GM18502 (cell line): Measurements from ENCODE around the gene EXD3.
A peak's percentile ranks its signal among the peaks of the same experiment; 100 is the strongest.

ENCODE experiments used
- ATAC-seq: cut with Tn5 transposase; IDR thresholded peaks from one replicate; pipeline ENCODE4 v1.9.1; 2021; ENCODE audit warnings: mild to moderate bottlenecking; ENCODE audit not compliant: unreplicated experiment, poor library complexity

Gene EXD3

DNA sequence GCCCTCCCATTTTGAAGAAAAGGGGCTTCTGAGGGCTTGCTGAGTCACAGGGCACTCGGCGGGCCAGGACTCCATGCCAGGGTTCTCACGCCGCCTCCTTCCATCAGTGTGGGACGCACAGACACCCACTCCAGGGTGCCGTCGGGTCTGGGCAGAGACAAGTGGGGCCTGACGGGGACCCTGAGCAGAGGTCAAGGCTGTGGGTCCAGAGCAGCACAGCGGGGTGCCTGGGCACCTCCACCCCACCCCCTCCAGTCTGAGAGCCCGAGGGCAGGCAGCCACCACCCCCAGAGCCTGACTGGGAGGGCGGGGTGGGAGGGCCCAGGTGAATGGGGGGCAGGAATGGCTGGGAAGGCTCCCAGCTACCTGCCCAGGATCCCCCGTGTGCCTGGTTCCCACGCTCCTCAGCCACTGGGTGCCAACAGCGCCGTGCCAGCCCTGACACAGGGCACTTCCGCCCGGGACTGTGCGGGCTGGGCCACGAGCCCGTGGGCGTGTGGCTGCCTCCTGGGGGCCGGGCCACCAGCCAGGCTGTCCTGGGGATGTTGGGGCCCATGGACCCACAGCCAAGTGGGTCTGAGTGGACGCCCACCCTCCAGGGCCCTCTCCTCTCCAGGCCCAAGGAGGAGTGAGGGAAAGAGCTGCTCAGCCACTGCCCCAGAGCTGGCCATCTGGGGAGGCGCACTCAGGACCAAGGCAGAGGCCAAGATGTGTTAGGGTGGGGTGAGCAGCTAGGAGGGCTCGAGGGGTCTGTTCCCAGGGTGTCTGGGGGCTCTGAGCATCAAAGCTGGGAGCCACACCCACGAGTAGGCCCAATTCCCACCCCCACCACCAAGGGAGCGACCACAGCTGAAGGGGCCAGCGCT, 110.7 kb downstream of the EXD3 start:
- no peak for ATAC-seq

DNA sequence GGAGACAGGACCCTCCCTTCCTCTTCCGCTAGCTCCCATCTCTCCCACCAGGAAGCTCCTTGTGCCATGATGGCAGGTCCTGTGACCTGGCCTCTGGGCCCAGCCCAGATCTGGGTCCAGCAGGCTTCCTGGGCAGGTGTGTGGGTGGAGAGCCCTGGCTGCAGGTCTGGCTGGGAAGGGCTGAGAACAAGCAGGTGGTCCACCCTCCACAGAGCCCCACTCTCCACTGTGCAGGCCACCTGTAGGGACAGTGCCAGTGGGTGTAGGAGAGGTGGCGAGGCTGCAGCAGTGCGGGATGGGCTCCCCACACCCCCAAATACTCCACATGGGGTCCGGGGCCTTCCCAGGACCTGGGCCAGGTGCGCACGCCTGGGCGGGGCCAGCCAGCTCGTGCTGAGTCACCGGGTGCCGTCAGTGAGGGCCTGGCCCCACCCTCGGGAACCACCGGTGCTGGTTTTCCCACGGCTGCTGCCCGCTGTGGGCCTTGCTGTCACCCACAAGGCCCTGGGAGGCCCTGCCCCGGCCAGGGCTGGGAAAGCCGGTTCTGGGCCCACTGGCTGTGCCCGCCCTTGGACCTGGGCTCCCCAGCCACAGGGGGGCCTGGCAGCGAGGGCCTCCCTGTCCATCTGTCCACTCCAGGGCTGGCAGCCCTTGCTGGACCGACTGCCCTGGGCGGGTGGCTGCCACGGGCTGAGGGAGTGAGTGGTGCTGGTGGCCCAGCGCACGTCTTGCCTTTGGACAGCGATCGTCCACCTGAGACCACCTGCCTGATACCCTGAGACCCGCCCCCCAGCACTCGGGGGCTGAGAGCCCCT, 111.6 kb downstream of the EXD3 start:
- ATAC-seq, result no peak

DNA sequence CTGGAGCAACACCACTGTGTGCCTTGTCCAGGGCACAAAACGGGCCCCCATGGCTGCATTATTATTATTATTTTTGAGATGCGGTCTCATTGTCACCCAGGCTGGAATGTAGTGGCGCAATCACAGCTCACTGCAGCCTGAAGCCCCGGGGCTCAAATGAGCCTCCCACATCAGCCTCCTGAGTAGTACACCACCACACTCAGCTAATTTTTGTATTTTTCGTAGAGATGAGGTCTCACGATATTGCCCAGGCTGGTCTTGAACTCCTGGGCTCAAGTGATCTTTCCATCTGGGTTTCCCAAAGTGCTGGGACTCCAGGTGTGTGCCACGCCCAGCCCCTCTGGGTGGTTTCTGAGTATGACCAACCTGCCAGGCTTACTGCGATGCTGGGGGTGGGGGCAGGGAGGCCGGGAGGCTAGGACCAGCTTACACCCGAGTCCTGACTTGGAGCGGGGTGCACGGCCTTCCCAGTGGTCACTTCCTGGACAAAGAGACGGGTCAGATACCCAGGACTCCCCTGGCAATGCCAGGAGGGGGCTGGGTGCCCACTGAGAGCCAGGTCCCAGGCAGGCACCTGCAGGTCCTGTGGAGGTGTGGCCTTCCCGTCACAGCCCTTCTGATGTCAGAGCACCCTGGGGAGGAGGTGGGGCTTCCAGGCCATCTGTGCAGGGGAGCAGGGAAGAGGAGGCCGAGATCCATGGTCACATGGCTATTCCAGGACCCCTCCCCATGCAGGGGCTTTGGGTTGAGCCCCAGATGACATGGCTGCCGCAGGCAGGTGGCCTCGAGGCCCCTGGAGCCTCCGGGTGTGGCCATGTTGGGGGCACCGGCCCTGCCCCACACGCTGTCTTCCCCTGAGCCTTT, 112.5 kb downstream of the EXD3 start:
- no peak for ATAC-seq

GRCh38 chr9:137309368-137310188, 113.4 kb downstream of the EXD3 start:
- ATAC-seq, result no peak

- no peak for ATAC-seq
These were observed 114.8 kb downstream of the EXD3 start for GRCh38 chr9:137308057-137308619.

- no peak for ATAC-seq
These were observed 115.5 kb downstream of the EXD3 start for GRCh38 chr9:137307255-137308056.

- no peak for ATAC-seq
These were observed 116.1 kb downstream of the EXD3 start for GRCh38 chr9:137306850-137307254.

DNA sequence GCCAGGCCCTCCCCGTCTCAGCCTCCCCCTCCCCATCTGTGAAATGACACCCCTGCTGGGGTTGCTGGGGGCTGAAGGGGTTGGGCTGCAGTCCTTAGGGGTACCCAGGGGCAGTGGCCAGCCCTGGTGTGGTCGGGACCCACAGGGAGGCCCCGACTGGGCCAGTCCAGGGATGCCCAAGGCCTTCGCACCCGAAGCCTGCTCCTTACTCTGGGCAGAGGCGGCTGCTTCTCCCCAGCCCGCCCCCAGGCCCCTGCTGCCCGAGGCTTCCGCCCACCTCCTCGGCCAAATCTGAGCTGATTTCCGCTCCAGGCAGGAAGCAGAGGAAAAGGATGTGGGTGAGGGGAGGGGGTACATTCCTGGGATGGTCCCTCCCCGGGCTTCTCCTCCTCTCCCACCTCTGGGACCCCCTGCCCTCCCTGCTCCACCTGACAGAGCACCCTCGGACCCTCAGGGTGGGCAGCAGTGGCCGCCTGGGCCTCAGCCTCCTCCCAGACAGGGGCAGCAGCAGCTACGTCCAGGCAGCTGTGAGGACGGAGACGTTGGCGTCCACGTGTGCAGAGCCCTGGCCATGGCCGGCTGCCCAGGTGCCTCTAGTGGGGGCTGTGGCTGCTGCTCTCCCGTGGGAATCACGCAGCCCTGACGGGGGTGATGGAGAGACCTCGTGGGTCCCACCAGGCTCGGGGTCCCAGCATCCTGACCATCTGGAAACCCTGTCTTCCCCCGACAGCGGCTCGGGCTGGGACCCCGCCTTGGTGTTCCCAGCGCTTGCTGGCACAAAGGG, 116.7 kb downstream of the EXD3 start:
- no peak for ATAC-seq

DNA sequence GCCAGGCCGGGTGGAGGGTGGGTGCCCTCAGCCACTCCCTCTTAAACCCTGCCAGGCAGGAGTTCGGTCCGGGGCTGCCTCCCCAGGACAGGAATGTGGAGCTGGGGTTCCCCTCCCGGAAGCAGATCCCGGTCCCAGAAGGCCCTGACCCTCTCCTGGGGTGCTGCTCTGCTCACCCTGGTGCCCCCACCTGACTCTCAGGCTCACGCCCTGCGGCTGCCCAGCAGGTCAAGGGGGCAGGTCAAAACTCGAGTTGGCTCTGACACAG, 117.2 kb downstream of the EXD3 start:
- no peak for ATAC-seq

DNA sequence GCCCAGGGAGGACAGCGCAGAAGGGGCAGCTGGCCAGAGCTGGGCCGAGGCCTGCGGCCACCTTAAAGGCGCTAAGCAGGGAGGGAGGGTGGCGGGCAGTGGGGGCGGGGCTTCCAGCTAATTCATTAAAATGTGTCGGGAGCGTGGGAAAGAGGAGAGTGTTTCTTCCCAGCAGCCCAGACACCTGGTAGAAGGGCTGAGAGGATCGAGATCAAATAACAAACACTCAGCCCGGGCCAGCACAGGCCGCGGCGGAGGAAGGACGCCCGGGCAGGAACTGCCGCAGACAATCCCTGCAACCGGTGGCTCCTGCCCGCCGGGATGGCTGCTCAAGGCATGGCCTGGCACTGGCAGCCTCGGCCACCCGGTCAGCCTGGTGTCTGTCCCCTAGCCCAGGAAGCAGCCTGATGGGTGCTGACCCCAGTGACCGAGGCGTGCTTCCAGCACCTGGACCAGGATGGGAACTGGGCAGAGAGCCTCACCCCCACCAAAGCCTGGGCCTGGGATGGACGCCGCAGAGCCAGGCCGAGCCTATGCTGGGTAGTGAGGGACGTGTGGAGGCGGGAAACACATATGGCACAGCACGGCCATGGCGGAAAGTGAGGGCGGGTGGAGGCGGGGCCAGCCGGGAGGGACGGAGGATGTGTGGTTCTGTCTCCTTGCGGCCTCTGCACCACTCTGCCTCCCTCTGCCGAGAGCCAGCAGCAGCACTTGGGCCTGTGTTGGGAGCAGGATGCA, 117.7 kb downstream of the EXD3 start:
- ATAC-seq, result no peak

DNA sequence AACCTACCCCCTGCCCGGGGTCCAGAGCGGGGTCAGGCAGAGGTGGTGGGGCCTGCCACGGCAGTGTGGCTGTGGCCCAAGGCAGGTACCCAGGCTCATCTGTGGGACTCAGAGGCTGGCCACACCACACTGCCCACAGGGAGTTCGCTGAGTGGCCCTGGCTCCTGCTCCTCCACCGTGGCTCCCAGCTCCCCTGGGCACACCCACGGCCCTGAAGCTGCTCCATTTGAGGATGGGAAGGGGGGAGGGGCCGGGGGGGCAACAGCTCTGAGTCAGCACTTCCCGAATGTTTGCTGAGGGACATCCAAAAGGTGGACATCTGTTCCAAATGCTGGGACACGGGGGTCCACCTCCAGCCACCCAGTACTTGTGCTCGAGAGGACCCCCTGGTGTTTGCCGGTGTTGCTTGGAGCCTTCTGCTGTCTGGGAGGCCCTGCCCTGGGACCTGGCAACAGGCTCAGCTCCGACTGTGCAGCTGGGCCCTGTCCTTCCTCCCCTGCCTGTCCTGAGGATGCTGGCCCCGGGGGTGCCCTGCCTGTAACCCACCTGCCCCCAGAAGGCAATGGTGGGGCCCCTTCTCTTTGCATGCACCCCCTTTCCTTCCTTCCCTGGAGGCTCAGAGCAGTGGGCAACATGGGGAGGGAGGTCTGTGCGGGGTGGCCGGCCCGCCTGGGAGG, 118.4 kb downstream of the EXD3 start:
- no peak for ATAC-seq

DNA sequence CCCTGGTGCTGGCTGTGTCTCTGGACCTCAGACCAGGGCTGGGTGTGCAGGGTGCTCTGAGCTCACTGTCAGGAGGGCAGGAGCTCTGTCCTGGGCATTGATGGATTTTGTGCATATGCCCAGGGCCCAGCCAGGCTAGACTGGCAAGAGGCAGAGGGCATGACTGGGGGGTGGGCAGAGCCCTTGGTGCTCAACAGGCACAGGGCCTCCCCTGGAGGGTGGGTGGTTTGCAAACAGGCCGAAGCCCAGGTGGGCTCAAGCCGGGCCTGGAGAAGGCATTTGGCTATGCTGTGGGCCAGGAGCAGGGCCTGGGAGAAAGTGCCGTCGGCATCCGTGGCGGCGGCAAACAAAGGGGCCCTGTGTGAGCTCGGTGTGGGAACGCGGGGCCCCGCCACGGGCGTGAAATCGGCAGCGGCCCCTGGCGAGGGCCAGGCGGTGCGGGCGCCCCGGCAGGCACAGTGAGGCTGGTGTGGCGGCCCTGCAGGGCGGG, 119.0 kb downstream of the EXD3 start:
- no peak for ATAC-seq

DNA sequence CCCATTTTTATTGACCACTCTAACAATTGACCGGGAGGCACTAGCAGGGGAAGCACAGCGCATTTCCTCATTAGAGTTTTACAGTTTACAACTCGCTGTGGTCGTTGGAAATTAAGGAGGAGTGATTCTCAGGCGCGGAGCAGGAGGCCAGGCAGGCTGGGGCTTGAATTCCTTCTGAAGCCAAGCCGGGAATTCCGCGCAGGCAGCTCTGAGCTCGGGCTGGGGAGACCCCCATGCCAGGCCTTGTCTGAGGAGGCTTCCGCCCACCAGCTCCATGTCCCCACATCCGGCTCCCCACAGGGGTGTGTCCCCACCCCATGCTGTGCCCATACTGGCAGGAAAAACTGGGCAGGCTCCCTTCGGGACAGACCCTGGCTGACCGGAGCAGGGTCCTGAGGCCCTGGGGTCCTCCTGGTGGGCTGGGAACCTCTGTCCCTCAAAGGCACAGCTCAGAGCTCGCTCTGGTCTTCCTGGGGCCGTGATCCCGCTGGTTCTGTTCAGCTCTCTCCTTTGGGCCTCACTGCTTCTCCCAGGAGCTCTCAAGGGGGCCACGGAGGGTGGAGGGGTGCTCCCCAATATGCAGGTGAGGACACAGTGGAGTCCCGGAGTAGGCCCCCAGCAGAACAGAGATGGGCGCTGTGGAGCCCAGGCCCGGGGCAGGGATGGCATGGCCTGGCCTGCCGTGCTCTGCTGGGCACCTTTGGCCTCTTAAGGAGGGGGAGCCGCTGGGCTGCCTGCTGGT, 119.6 kb downstream of the EXD3 start:
- ATAC-seq, result no peak

DNA sequence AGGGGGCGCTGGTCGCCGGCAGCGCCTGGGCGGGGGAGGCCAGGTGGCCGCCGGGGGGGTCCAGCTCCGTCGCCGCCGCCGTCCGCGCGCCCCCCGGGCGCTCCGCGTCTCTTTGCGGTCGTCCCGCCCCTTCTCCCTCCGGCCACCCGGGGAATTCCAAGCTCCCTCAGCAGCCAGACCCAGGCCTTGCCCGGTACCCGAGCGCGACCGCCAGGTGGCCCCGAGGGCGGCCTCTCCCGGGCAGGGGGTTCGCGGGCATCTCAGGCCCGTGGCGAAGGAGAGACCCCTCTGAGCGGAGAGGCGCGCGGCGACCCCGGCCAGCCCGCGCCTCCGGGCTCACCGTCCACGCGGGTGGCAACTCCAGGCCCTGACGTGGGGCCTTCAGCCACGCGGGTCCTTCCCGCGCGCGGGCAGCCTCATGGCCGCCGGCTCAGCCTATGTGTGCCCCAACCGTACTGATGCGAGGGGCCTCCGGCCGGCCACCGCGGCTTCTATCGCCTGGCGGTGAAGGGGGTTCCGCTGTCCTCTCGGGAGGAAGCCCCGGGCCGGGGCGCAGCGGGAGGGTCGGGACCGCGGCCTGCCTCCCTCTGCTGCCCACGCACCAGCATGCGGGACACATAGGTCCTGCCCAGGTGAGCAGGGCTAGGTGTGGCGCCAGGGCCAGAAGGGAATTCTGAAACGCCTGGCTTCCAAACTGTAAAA, 120.4 kb downstream of the EXD3 start:
- ATAC-seq, result peak; percentile 50

- peak; percentile 73 for ATAC-seq
These were observed 120.9 kb downstream of the EXD3 start, which contains the start of gene NRARP for GRCh38 chr9:137302118-137302448. Gene NRARP (minus strand): TSS chr9:137302271. CDS start chr9:137301928, 343 bp downstream.
